ENCODE data around the gene KCNH3. TPM values are rescaled to one million over a fixed set of nuclear protein-coding genes. Genes with fewer than 3 reads are reported as not detected.

Gene KCNH3
- total RNA-seq, 2 experiments from 2014 or later, result 0.57 to 0.91 TPM

DNA sequence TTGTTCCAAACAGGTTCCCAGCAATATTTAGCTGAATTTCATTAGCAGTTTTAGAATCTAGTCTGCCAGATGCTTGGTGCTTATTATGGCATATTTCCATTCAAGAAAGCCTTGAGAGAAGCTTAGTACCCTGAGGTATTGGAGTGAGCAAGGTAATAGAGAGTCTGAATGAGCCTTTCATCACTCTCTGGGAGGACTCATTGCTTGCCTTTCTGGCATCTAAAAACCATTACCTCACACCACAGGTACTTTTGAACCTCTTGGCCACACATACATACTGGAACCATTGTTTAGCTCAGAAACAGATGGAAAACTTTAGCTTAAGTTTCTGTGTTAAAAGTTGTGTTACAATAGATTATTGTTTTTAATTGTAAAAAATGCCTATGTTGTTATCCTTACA lies 27.4 kb upstream of the KCNH3 start:
- Mint-ChIP-seq H3K4me3 (no peak overlapping the region), H3K36me3 (ENCODE audit: low read depth) (no peaks in the 10 kb centered on the region), H3K4me1 (ENCODE audit: low read depth) (peaks cover 3% of the 10 kb centered on the region), H3K27me3 (ENCODE audit: low read depth) (no peaks in the 10 kb centered on the region), H3K9me3 (no peaks in the 10 kb centered on the region), H3K27ac (no peak overlapping the region)
- intact Hi-C loops (cut with micrococcal nuclease), result no loop called here
- CTCF ChIA-PET, result interaction anchor here (0.6 to 10.3 kb wide), 12 partner anchors 10 to 222 kb away, joined by 3 to 267 read pairs (median 4); partner anchors contain the start of gene DNAJC22
- DNase-seq, result no peak

DNA sequence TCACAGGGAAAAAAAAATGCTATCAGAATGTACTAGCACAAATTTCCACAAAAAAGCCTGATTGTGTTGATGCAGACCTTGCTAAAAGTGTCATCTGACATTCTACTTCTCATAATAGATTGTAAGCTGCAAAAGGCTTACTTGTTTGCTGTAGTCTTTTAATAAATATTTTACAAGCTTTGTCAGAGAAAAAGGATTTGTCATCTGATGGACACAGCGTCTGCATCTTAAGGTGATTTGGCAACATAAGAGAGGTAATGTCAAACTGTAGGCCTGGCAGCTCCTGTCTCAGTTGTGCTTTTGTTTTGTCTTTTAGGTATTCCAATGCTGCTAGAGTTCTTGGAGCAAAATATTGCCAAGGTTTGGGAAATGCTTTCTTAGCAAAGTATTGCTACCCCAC lies 26.3 kb upstream of the KCNH3 start:
- no peak for DNase-seq
- Mint-ChIP-seq H3K9me3 (no peaks in the 10 kb centered on the region), H3K4me3 (no peak overlapping the region), H3K36me3 (ENCODE audit: low read depth) (no peaks in the 10 kb centered on the region), H3K4me1 (ENCODE audit: low read depth) (peaks cover 3% of the 10 kb centered on the region), H3K27ac (no peak overlapping the region), H3K27me3 (ENCODE audit: low read depth) (no peaks in the 10 kb centered on the region)
- CTCF ChIA-PET, result interaction anchor here (1.3 to 10.3 kb wide), 10 partner anchors 11 to 219 kb away, joined by 3 to 267 read pairs (median 8); partner anchors contain the start of genes DNAJC22 and PRPH
- intact Hi-C loops (cut with micrococcal nuclease), result no loop called here

DNA sequence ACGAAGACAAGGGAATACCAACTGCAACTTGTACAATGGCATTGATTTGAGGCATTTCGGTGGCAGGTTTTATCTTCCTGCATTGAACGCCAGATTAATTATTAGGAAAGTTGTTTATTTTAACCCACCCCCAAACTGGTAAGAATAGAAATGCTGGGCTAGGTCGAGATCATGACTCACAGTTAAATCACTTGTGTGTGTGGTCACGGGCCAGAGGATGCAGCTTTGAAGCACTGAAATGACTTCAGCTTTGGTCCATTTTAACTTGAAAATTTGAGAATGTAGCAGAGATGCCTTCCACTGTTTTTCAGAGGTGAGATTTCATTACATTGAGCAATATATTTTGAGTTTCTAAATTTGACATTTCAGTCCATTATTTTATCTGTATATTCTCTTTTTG lies 23.6 kb upstream of the KCNH3 start:
- Mint-ChIP-seq H3K36me3 (ENCODE audit: low read depth) (no peaks in the 10 kb centered on the region), H3K4me1 (ENCODE audit: low read depth) (peaks cover 9% of the 10 kb centered on the region), H3K4me3 (no peak overlapping the region), H3K27me3 (ENCODE audit: low read depth) (no peaks in the 10 kb centered on the region), H3K9me3 (no peaks in the 10 kb centered on the region), H3K27ac (no peak overlapping the region)
- no peak for DNase-seq
- CTCF ChIA-PET, result interaction anchor here (0.6 to 10.3 kb wide), 12 partner anchors 9 to 229 kb away, joined by 3 to 267 read pairs (median 6); partner anchors contain the start of genes DNAJC22 and PRPH
- intact Hi-C loops (cut with micrococcal nuclease), result no loop called here

DNA sequence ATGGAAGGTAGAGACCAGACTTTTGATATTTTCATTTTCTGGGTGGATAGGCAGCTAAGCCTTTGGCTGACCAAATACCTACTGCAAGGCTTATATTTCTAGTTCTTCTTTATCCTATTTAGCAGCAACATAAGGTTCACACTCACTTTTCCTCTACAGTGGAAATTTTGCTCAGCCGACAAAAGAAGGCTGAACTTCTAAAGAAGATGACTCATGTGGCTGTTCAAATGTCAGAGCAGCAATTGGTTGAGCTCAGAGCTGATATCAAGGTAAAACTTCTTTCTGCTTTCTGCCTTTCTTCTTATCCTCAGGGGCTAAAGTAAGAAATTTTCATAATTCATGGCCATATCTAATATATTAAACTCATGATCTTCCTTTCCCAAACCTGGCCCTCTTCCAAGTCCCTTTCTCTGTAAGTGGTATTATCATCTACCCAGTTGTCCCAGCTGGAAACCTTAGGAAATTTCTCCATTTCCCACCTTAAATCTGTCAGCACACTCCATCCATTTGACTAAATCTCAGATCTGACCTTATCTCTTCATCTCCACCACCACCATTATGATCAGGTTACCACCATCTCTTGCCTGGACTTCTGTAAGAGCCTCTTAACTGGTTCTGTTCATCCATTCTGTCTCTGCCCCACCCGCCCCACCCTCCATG lies 19.8 kb upstream of the KCNH3 start:
- DNase-seq, result no peak
- Mint-ChIP-seq H3K4me3 (no peak overlapping the region), H3K27ac (no peak overlapping the region), H3K9me3 (no peaks in the 10 kb centered on the region), H3K27me3 (ENCODE audit: low read depth) (no peaks in the 10 kb centered on the region), H3K36me3 (ENCODE audit: low read depth) (no peaks in the 10 kb centered on the region), H3K4me1 (ENCODE audit: low read depth) (peaks cover 6% of the 10 kb centered on the region)
- CTCF ChIA-PET, result interaction anchor here (1.0 to 10.3 kb wide), 5 partner anchors 34 to 171 kb away, joined by 3 to 267 read pairs (median 4); no protein-coding TSS in a partner anchor
- intact Hi-C loops (cut with micrococcal nuclease), result no loop called here

DNA sequence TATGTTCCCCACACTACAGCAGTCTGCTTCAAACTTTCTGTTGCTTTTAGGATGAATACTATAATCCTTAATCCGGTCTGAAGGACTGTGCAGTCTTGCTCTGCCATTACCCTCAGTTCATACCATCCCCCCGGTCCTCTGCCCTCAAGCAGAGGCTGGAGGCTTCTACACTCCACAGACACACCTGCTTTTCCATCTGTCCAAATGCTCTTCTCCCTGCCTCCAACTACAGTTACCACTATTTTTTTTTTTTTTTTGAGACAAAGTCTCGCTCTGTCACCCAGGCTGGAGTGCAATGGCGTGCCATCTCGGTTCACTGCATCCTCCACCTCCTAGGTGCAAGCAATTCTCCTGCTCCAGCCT lies 19.3 kb upstream of the KCNH3 start:
- no peak overlapping the region for H3K4me3 Mint-ChIP-seq
- H3K27ac Mint-ChIP-seq, result no peak overlapping the region
- intact Hi-C loops (cut with micrococcal nuclease), result no loop called here
- no peaks in the 10 kb centered on the region for H3K9me3 Mint-ChIP-seq
- no peaks in the 10 kb centered on the region for H3K36me3 Mint-ChIP-seq (ENCODE audit: low read depth)
- CTCF ChIA-PET, result interaction anchor here (1.5 to 10.3 kb wide), 3 partner anchors 154 to 172 kb away, joined by 4 to 267 read pairs (median 5); no protein-coding TSS in a partner anchor
- peaks cover 6% of the 10 kb centered on the region for H3K4me1 Mint-ChIP-seq (ENCODE audit: low read depth)
- no peak for DNase-seq
- H3K27me3 Mint-ChIP-seq (ENCODE audit: low read depth), result no peaks in the 10 kb centered on the region

DNA sequence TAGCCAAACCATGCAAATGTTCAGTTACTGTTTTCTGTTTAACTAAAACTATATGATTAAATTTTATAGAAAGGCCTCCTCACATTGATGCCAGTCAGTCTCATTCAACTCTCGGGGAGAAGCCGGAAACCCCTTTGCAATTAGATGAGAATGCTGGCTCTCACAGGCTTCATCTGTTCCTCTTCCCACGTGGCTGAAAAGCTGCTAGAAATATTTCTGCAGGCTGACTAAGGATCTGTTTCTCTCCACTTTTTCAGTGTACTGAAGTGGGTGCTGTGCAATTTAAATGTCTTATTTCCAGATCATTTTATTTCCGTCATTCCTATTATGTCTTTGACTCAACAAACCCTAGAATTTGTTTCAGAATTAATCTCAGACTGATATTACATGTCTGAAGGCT lies 17.4 kb upstream of the KCNH3 start:
- no peak overlapping the region for H3K4me3 Mint-ChIP-seq
- no peaks in the 10 kb centered on the region for H3K27me3 Mint-ChIP-seq (ENCODE audit: low read depth)
- H3K4me1 Mint-ChIP-seq (ENCODE audit: low read depth), result peaks cover 6% of the 10 kb centered on the region
- intact Hi-C loops (cut with micrococcal nuclease), result no loop called here
- peaks cover 1% of the 10 kb centered on the region for H3K36me3 Mint-ChIP-seq (ENCODE audit: low read depth)
- CTCF ChIA-PET, result no interaction called here
- no peak overlapping the region for H3K27ac Mint-ChIP-seq
- H3K9me3 Mint-ChIP-seq, result no peaks in the 10 kb centered on the region
- no peak for DNase-seq

DNA sequence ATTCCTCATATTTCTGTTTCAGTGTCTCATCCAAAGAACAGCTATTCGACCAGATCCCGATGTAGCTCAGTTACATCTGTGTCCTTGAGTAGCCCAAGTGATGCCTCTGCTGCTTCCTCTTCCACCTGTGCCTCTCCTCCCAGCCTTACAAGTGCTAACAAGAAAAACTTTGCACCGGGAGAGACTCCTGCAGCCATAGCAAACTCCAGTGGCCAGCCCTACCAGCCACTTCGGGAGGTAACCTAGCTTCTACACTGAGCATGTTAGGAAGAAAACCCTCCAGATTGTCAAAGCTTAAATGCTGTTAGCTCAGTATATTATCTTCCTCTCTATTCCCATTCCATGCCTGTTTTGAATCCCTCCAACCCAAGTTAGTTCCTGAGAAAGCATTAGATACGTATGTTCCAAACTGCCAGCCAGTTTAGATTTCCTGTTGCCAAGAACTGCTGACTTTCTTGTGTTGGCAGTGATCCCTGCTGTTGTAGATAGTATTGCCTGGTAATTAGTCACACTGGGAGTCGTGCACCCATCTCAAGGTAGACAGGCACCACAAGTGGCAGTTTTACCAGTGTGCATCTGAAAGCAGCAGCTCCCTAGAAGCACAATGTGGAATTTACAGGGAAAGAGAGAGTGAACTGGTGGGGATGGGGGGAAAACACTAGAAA lies 14.0 kb upstream of the KCNH3 start:
- no peak for DNase-seq
- no peak overlapping the region for H3K4me3 Mint-ChIP-seq
- H3K27me3 Mint-ChIP-seq (ENCODE audit: low read depth), result no peaks in the 10 kb centered on the region
- H3K4me1 Mint-ChIP-seq (ENCODE audit: low read depth), result no peaks in the 10 kb centered on the region
- CTCF ChIA-PET, result interaction anchor here (1.4 to 3.2 kb wide), 2 partner anchors 9 to 166 kb away, joined by 3 to 15 read pairs; no protein-coding TSS in a partner anchor
- peaks cover 2% of the 10 kb centered on the region for H3K36me3 Mint-ChIP-seq (ENCODE audit: low read depth)
- intact Hi-C loops (cut with micrococcal nuclease), result no loop called here
- H3K27ac Mint-ChIP-seq, result no peak overlapping the region
- H3K9me3 Mint-ChIP-seq, result no peaks in the 10 kb centered on the region

DNA sequence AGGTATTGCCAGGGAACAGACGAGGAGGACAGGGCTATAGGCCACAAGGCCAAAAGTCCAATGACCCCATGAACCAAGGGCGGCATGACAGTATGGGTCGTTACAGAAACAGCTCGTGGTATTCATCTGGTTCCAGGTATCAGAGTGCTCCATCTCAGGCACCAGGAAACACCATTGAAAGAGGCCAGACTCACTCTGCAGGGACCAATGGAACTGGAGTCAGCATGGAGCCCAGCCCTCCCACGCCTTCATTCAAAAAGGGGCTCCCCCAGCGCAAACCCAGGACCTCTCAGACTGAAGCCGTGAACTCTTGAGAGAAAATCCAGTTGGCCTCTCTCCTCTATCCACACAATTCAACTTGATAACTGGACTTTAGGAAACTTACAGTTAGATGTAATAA lies 12.9 kb upstream of the KCNH3 start:
- CTCF ChIA-PET, result interaction anchor here (1.0 to 1.4 kb wide), 3 partner anchors 8 to 229 kb away, joined by 3 to 4 read pairs (median 4); no protein-coding TSS in a partner anchor
- Mint-ChIP-seq H3K36me3 (ENCODE audit: low read depth) (peaks cover 2% of the 10 kb centered on the region), H3K4me3 (no peak overlapping the region), H3K27ac (no peak overlapping the region), H3K9me3 (no peaks in the 10 kb centered on the region), H3K4me1 (ENCODE audit: low read depth) (no peaks in the 10 kb centered on the region), H3K27me3 (ENCODE audit: low read depth) (no peaks in the 10 kb centered on the region)
- intact Hi-C loops (cut with micrococcal nuclease), result no loop called here
- DNase-seq, result no peak

DNA sequence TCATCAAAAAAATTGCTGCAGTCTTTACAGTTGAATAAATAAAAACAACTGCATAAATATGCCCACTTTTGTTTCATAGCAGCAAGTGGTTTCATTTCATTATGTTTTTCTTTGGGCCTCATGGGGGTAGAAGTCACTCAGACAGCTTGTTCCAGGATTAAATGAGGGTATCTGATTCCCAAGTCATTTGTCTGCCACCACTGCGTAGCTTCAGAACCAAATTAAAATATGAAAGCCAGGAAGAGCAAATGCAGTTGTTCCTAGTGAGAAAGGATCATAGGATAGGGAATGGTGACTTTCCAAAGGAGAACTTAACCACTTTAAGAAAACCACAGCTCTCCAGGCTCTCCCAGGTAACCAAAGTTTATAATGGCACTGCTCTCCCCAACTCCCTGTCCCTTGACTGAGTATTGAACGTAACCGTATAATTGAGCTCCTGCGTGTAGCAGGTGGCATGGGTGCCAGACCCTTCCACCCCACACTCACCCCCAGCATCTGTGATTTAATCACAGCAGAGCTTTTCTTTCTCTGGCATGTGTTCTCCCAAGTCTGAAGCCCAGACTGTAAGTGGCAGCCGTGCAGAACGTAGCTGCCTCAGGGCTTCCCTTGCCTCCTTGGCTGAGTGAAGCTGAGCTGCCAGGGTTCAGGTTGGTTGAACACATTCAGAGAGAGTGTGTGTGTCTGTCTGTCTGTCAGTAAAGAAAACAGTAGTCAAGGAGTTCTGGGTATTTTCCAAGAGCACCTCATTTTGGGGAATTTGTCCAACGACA lies 11.3 kb upstream of the KCNH3 start:
- H3K36me3 Mint-ChIP-seq (ENCODE audit: low read depth), result peaks cover 2% of the 10 kb centered on the region
- no peak overlapping the region for H3K27ac Mint-ChIP-seq
- no peaks in the 10 kb centered on the region for H3K4me1 Mint-ChIP-seq (ENCODE audit: low read depth)
- no peaks in the 10 kb centered on the region for H3K9me3 Mint-ChIP-seq
- DNase-seq, result no peak
- no peaks in the 10 kb centered on the region for H3K27me3 Mint-ChIP-seq (ENCODE audit: low read depth)
- CTCF ChIA-PET, result interaction anchor here (1.0 kb wide), 2 partner anchors 13 to 90 kb away, joined by 3 read pairs; no protein-coding TSS in a partner anchor
- intact Hi-C loops (cut with micrococcal nuclease), result no loop called here
- no peak overlapping the region for H3K4me3 Mint-ChIP-seq

DNA sequence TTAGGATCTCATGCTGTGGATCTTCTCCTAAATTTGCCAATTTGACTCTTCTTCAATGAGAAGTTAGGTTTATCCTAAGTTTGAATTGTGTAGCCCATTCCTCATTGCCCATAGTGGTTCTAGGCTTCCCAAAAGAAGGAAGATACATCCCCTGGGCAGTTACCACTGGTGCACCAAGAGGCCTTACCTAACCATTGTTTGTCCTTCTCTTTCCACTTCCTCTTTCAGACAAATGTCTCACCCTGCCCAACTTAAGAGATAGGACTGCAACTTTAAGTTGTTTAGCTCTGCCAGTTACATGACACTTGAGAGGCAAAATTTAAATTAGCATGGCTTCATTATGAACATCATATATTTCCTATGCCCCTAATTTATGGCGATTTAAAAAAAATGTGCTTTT lies 9.4 kb upstream of the KCNH3 start:
- Mint-ChIP-seq H3K4me1 (ENCODE audit: low read depth) (no peaks in the 10 kb centered on the region), H3K27ac (no peak overlapping the region), H3K36me3 (ENCODE audit: low read depth) (peaks cover 2% of the 10 kb centered on the region), H3K9me3 (no peaks in the 10 kb centered on the region), H3K4me3 (no peak overlapping the region), H3K27me3 (ENCODE audit: low read depth) (no peaks in the 10 kb centered on the region)
- no peak for DNase-seq
- CTCF ChIA-PET, result interaction anchor here (0.7 to 1.1 kb wide), 2 partner anchors 22 to 23 kb away, joined by 4 to 5 read pairs; no protein-coding TSS in a partner anchor
- intact Hi-C loops (cut with micrococcal nuclease), result no loop called here

DNA sequence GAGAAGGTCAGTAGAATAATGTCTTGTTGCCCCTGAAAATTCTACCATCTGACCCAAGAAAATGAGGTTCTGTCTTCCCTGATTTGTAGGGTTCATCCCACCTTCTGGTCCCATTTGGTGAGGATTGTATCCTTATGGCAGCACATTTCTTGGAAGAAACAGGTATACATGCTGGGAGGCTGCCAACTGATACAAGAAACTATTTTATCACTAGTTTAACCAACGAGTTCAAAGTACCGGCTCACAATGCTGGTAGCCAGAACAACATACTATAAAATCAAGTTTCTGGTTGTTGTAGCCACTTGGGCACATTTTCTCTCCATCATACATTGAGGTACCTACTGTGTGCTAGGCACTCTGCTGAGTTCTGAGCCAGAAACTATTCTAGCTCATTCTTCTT lies 7.1 kb upstream of the KCNH3 start:
- no peak for DNase-seq
- Mint-ChIP-seq H3K27me3 (ENCODE audit: low read depth) (peaks cover 4% of the 10 kb centered on the region), H3K27ac (no peak overlapping the region), H3K36me3 (ENCODE audit: low read depth) (no peaks in the 10 kb centered on the region), H3K4me3 (no peak overlapping the region), H3K4me1 (ENCODE audit: low read depth) (no peaks in the 10 kb centered on the region), H3K9me3 (no peaks in the 10 kb centered on the region)
- CTCF ChIA-PET, result interaction anchor here (0.6 to 1.7 kb wide), 5 partner anchors 15 to 541 kb away, joined by 3 to 6 read pairs (median 4); no protein-coding TSS in a partner anchor
- intact Hi-C loops (cut with micrococcal nuclease), result no loop called here

DNA sequence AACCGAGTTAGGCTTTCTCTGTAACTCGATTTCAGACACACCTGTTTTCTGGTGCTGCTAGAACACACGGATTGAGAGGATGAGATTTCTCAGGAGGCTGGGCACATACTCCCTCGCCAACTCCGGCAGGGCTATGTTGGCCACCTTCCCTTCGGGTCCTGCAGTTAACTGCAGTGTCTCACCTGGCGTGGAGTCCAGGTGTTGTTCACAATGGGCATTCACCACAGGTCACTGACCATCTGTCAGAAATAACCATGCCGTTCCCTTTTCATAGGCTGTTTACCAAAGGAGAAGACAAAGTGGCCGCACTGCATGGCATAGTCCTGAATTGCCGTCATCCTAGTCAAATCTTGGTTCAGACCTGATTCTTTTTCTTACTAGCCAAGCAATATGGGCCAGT lies 5.5 kb upstream of the KCNH3 start:
- Mint-ChIP-seq H3K36me3 (ENCODE audit: low read depth) (no peaks in the 10 kb centered on the region), H3K9me3 (no peaks in the 10 kb centered on the region), H3K4me3 (no peak overlapping the region), H3K4me1 (ENCODE audit: low read depth) (no peaks in the 10 kb centered on the region), H3K27me3 (ENCODE audit: low read depth) (peaks cover 17% of the 10 kb centered on the region), H3K27ac (no peak overlapping the region)
- intact Hi-C loops (cut with micrococcal nuclease), result no loop called here
- CTCF ChIA-PET, result interaction anchor here (0.8 to 1.7 kb wide), 4 partner anchors 8 to 176 kb away, joined by 3 to 6 read pairs (median 4); no protein-coding TSS in a partner anchor
- no peak for DNase-seq
